Stomach smooth muscle (tissue), 2 donors: ENCODE measurements around the gene DAP.
"Not testable (repeated sequence)": the region's sequence is repeated elsewhere in the genome, so short reads cannot be mapped to it uniquely, and the experiment has no call there.

Experiments
- H3K27ac ChIP-seq: one replicate; pipeline ENCODE4 v1.7.0; 2013; ENCODE audit warnings: mild to moderate bottlenecking, low read length, inconsistent platforms
- H3K27me3 ChIP-seq, 2 donors: one replicate each; pipeline ENCODE4 v1.7.0; 2013; ENCODE audit warnings: low read length in 2 of 2; ENCODE audit not compliant: insufficient read depth in 2 of 2, control insufficient read depth in 1 of 2
- H3K36me3 ChIP-seq, 2 donors: one replicate each; pipeline ENCODE4 v1.7.0; 2013; ENCODE audit warnings: low read length in 2 of 2; ENCODE audit not compliant: control insufficient read depth in 2 of 2, insufficient read depth in 2 of 2
- H3K4me1 ChIP-seq: one replicate; pipeline ENCODE4 v1.7.0; 2013; ENCODE audit warnings: low read length; ENCODE audit not compliant: control insufficient read depth, insufficient read depth
- H3K4me3 ChIP-seq, 2 donors: one replicate each; pipeline ENCODE4 v1.7.0; 2013; ENCODE audit warnings: low read length in 2 of 2
- H3K9ac ChIP-seq, 2 donors: one replicate each; pipeline ENCODE4 v1.7.0; 2013; ENCODE audit warnings: low read length in 2 of 2, mild to moderate bottlenecking in 1 of 2
- H3K9me3 ChIP-seq, 2 donors: one replicate each; pipeline ENCODE4 v1.7.0; 2013; ENCODE audit warnings: low read length in 2 of 2; ENCODE audit not compliant: control insufficient read depth in 2 of 2
- donor health status: healthy.
- donor health status: Pancreatic carcinoma.

Gene DAP

GRCh38 chr5:10669983-10670382, 91.1 kb downstream of the DAP start:
- Histone ChIP-seq H3K27me3 (no peaks in the 10 kb centered on the region), H3K9me3 (no peaks in the 10 kb centered on the region), H3K27ac (no peak overlapping the region), H3K9ac (no peak overlapping the region), H3K4me1 (no peaks in the 10 kb centered on the region), H3K36me3 (no peaks in the 10 kb centered on the region), H3K4me3 (no peak overlapping the region)

GRCh38 chr5:10668697-10669096, 92.3 kb downstream of the DAP start:
- no peaks in the 10 kb centered on the region for H3K27me3 ChIP-seq

GRCh38 chr5:10667431-10668057, 93.5 kb downstream of the DAP start:
- Histone ChIP-seq H3K4me3 (no peak overlapping the region), H3K9me3 (no peaks in the 10 kb centered on the region), H3K27me3 (no peaks in the 10 kb centered on the region), H3K9ac (no peak overlapping the region), H3K4me1 (peaks cover 8% of the 10 kb centered on the region), H3K27ac (no peak overlapping the region), H3K36me3 (no peaks in the 10 kb centered on the region)

More at GRCh38 chr5:10668697-10669096, 92.3 kb downstream of the DAP start:
- H3K4me3 ChIP-seq: no peak overlapping the region
- H3K9me3 ChIP-seq: no peaks in the 10 kb centered on the region
- no peak overlapping the region for H3K9ac ChIP-seq
- no peaks in the 10 kb centered on the region for H3K36me3 ChIP-seq
- no peak overlapping the region for H3K27ac ChIP-seq
- peaks cover 1% of the 10 kb centered on the region for H3K4me1 ChIP-seq

GRCh38 chr5:10666531-10667299, 94.3 kb downstream of the DAP start:
- peaks cover 8% of the 10 kb centered on the region for H3K4me1 ChIP-seq
- no peak overlapping the region for H3K9ac ChIP-seq
- no peak overlapping the region for H3K27ac ChIP-seq

GRCh38 chr5:10665799-10666198, 95.2 kb downstream of the DAP start:
- H3K4me1 ChIP-seq: peaks cover 8% of the 10 kb centered on the region
- H3K27me3 ChIP-seq: no peaks in the 10 kb centered on the region
- no peaks in the 10 kb centered on the region for H3K9me3 ChIP-seq
- H3K36me3 ChIP-seq: no peaks in the 10 kb centered on the region
- no peak overlapping the region for H3K4me3 ChIP-seq
- no peak overlapping the region for H3K27ac ChIP-seq
- H3K9ac ChIP-seq: no peak overlapping the region

More at GRCh38 chr5:10666531-10667299, 94.3 kb downstream of the DAP start:
- Histone ChIP-seq H3K4me3 (no peak overlapping the region), H3K27me3 (no peaks in the 10 kb centered on the region), H3K9me3 (no peaks in the 10 kb centered on the region), H3K36me3 (no peaks in the 10 kb centered on the region)

GRCh38 chr5:10664180-10664769, 96.8 kb downstream of the DAP start:
- H3K36me3 ChIP-seq, H3K9ac ChIP-seq, H3K27me3 ChIP-seq, H3K9me3 ChIP-seq, H3K27ac ChIP-seq, H3K4me1 ChIP-seq, H3K4me3 ChIP-seq: not testable (repeated sequence)

- Histone ChIP-seq H3K4me3 (peak overlapping the region in 1 of 2 donors; percentile 40), H3K4me1 (peaks cover 8% of the 10 kb centered on the region), H3K9me3 (no peaks in the 10 kb centered on the region), H3K36me3 (no peaks in the 10 kb centered on the region), H3K9ac (no peak overlapping the region), H3K27me3 (no peaks in the 10 kb centered on the region), H3K27ac (no peak overlapping the region)
These were observed 97.4 kb downstream of the DAP start for GRCh38 chr5:10663489-10664179.

GRCh38 chr5:10662661-10663488, 98.2 kb downstream of the DAP start:
- Histone ChIP-seq H3K4me3 (no peak overlapping the region), H3K27me3 (no peaks in the 10 kb centered on the region), H3K4me1 (peaks cover 8% of the 10 kb centered on the region), H3K9me3 (no peaks in the 10 kb centered on the region), H3K27ac (no peak overlapping the region), H3K9ac (no peak overlapping the region), H3K36me3 (no peaks in the 10 kb centered on the region)

- H3K27ac ChIP-seq: no peak overlapping the region
- H3K4me3 ChIP-seq: no peak overlapping the region
- no peak overlapping the region for H3K9ac ChIP-seq
- no peaks in the 10 kb centered on the region for H3K9me3 ChIP-seq
- no peaks in the 10 kb centered on the region for H3K36me3 ChIP-seq
- peaks cover 8% of the 10 kb centered on the region for H3K4me1 ChIP-seq
- no peaks in the 10 kb centered on the region for H3K27me3 ChIP-seq
These were observed 99.0 kb downstream of the DAP start for GRCh38 chr5:10662083-10662482.

GRCh38 chr5:10661401-10661800, 99.6 kb downstream of the DAP start:
- H3K4me1 ChIP-seq: peaks cover 8% of the 10 kb centered on the region
- H3K36me3 ChIP-seq: no peaks in the 10 kb centered on the region
- no peaks in the 10 kb centered on the region for H3K27me3 ChIP-seq
- no peak overlapping the region for H3K4me3 ChIP-seq
- H3K9me3 ChIP-seq: no peaks in the 10 kb centered on the region
- no peak overlapping the region for H3K27ac ChIP-seq
- H3K9ac ChIP-seq: no peak overlapping the region
